Epithelial cell of proximal tubule (primary cell): Measurements from ENCODE around the gene FCHO1. TPM values are rescaled to one million over a fixed set of nuclear protein-coding genes. Genes with fewer than 3 reads are reported as not detected.

Experiments used
- DNase-seq: peaks from one replicate; pipeline ENCODE4 v3.0.0-alpha.2; 2011; ENCODE audit warnings: low read depth
- H3K4me3 ChIP-seq: 2 replicates; pipeline ENCODE4 v1.5.1; 2011; ENCODE audit warnings: low read depth, mild to moderate bottlenecking, low read length
- CTCF ChIP-seq: conservative IDR thresholded peaks from 2 replicates; pipeline ENCODE4 v1.5.1; 2012; ENCODE audit warnings: low read depth, mild to moderate bottlenecking, low read length
- total RNA-seq: library from RNA; depleted of rRNA; stranded (reverse); fragments of >200 nt; gene quantifications from 2 replicates; pipeline ENCODE4 v1.2.3, GENCODE V29; 2015

The FCHO1 gene
- total RNA-seq, 1 donor from 2014 or later = 18.0 TPM

GRCh38 chr19:17724655-17725054 lies 26.6 kb upstream of the FCHO1 start:
- DNase-seq = no peak
- H3K4me3 ChIP-seq = no peak overlapping the region
- no peak for TF ChIP-seq CTCF

- TF ChIP-seq CTCF = peak; percentile 51
- no peak overlapping the region for H3K4me3 ChIP-seq
These were observed 25.7 kb upstream of the FCHO1 start for GRCh38 chr19:17725422-17726078.

GRCh38 chr19:17726136-17726741 lies 25.0 kb upstream of the FCHO1 start:
- no peak for DNase-seq
- no peak overlapping the region for H3K4me3 ChIP-seq
- no peak for TF ChIP-seq CTCF

More at GRCh38 chr19:17725422-17726078, 25.7 kb upstream of the FCHO1 start:
- no peak for DNase-seq

- no peak overlapping the region for H3K4me3 ChIP-seq
- DNase-seq = no peak
- no peak for TF ChIP-seq CTCF
These were observed 24.1 kb upstream of the FCHO1 start for GRCh38 chr19:17726964-17727773.

GRCh38 chr19:17727843-17728242 lies 23.4 kb upstream of the FCHO1 start:
- no peak for TF ChIP-seq CTCF
- H3K4me3 ChIP-seq = no peak overlapping the region
- no peak for DNase-seq

- no peak for DNase-seq
- TF ChIP-seq CTCF = no peak
- no peak overlapping the region for H3K4me3 ChIP-seq
These were observed 18.1 kb upstream of the FCHO1 start for GRCh38 chr19:17733127-17733526.
